ENCODE data around the gene SETX.

DNA sequence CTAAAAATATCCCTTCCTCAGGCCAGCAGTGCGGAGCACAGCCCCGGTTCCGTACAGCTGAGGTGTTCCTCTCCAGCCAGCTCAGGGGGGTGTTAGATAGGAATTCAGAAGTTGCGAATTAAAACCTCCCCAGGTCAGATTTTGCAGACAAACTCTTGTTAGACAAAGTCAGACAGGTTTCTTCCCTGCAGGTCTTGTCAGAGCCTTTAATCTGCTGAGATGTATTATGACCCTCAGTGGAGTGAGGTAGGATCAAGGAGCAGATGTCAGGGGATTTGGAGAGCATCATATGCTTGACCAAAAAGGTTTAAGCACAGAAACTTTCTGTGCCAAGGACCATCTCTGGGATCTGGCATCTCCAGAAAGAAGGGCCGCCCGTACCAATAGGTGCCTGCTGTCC is 132.8 kb downstream of the SETX start:
- TF ChIP-seq PKNOX1 (IDR thresholded peaks at IDR 0.05) (no peak), SUZ12 (IDR thresholded peaks at IDR 0.05) (no peak)
